HL-60 (cell line): ENCODE results near the gene ASCL4.

ENCODE experiments used
- CTCF ChIP-seq: IDR thresholded peaks from one replicate; pipeline ENCODE4 v1.5.1; 2011; ENCODE audit warnings: low read length, control low read depth, inconsistent platforms; ENCODE audit not compliant: insufficient read depth
- GABPA ChIP-seq: IDR thresholded peaks from 2 replicates; pipeline ENCODE4 v1.6.1; 2012; ENCODE audit warnings: low read depth
- POLR2AphosphoS5 ChIP-seq: IDR thresholded peaks from 2 replicates; pipeline ENCODE4 v1.6.1; 2012; ENCODE audit warnings: low read depth
- REST ChIP-seq: IDR thresholded peaks from 2 replicates; pipeline ENCODE4 v1.6.1; 2012; ENCODE audit warnings: low read depth; ENCODE audit not compliant: insufficient replicate concordance
- SPI1 ChIP-seq: IDR thresholded peaks from 2 replicates; pipeline ENCODE4 v1.6.1; 2012; ENCODE audit warnings: low read depth, mild to moderate bottlenecking, borderline replicate concordance

- TF ChIP-seq CTCF (no peak), SPI1 (no peak), GABPA (no peak), REST (no peak), POLR2AphosphoS5 (no peak)
Observed at GRCh38 chr12:107798580-107798979, 24.1 kb downstream of the ASCL4 start.
